ENCODE data around the gene ABHD16A. TPM values are rescaled to one million over a fixed set of nuclear protein-coding genes. Genes with fewer than 3 reads are reported as not detected.

Gene ABHD16A
- total RNA-seq, 1 donor from 2014 or later: 103 TPM

DNA sequence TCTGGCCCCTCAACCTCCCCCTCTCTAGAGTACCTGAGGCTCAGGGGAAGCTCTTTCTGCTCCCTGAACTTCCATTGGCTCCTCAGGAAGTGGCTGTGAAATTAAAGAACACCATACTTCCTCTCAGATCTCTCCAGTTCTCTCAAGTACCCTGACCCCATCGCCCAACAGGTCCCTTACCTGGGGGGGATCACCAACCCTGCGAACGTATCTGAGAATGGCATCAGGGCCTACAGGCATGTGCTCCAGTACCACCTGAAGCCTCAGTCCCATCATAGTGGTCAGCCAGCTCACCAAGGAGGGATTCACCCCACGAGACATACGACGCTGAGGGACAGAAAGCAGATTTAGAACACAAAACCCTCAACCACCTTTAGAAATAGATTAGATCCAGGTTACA is 62.5 kb downstream of the ABHD16A start:
- no peak for DNase-seq (ENCODE audit: low spot score)

DNA sequence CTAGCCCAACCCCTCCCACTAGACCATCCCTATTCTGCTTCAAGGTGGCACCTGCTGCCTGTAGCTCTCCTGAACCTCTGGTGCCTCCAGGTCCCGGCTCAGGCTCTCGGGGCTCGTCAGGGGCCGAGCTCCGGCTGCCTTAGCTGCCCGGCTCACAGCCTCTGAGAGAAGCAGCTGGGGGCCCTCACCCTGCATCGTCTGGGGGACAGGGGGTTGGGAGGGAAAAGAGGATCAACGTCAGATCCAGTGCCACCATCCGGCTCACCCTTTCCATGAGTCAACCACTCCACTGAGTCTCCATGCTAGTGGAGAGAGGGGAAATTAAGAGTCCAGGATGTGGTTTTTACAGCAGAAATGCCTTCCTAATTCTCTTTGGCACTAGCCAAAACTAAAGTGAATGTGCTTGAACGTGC is 63.7 kb downstream of the ABHD16A start:
- DNase-seq (ENCODE audit: low spot score): no peak

DNA sequence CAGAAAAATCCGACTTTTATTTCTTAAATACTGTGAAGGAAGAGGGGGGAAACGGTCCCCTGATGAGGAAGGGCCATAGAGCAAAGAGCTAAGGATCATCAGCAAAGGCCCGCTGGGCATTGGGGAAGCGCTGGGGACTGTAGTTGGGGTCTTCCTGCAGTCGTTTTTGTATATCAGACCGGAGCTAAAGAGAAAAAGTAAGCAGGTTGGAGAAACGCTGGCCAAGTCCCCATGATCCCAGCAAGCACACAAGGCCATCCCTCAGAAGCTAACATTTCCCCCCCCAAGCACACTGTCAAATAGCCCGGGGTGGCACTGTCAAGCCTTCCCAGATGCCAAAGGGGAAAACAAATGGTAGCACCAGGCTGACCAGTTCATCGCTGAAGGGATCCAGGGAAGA is 64.1 kb downstream of the ABHD16A start:
- DNase-seq (ENCODE audit: low spot score): no peak

Other genes starting within 250 kb of the ABHD16A start
- gene MICB, start 205.2 kb downstream of the ABHD16A start, total RNA-seq: 2.7 TPM
- gene MCCD1, start 174.4 kb downstream of the ABHD16A start, total RNA-seq: not detected
- 246 TPM for gene DDX39B, start 161.3 kb downstream of the ABHD16A start, total RNA-seq
- 4.1 TPM for gene ATP6V1G2, start 156.7 kb downstream of the ABHD16A start, total RNA-seq
- gene NFKBIL1, start 155.7 kb downstream of the ABHD16A start, total RNA-seq: 27.7 TPM
- 1.9 TPM for gene LTA, start 131.0 kb downstream of the ABHD16A start, total RNA-seq
- gene TNF, start 127.8 kb downstream of the ABHD16A start, total RNA-seq: 6.6 TPM
- 4.9 TPM for gene LTB, start 120.9 kb downstream of the ABHD16A start, total RNA-seq
- 18.4 TPM for gene LST1, start 117.0 kb downstream of the ABHD16A start, total RNA-seq
- not detected for gene NCR3, start 110.3 kb downstream of the ABHD16A start, total RNA-seq
- 26.8 TPM for gene AIF1, start 88.1 kb downstream of the ABHD16A start, total RNA-seq
- gene PRRC2A, start 82.6 kb downstream of the ABHD16A start, total RNA-seq: 162 TPM
- 288 TPM for gene BAG6, start 50.7 kb downstream of the ABHD16A start, total RNA-seq
- 2.2 TPM for gene APOM, start 47.4 kb downstream of the ABHD16A start, total RNA-seq
- gene C6orf47, start 42.5 kb downstream of the ABHD16A start, total RNA-seq: 30.5 TPM
- gene GPANK1, start 38.3 kb downstream of the ABHD16A start, total RNA-seq: 18.7 TPM
- gene CSNK2B, start 37.2 kb downstream of the ABHD16A start, total RNA-seq: 108 TPM
- gene LY6G5B, start 33.3 kb downstream of the ABHD16A start, total RNA-seq: 8.1 TPM
- gene LY6G5C, start 22.3 kb downstream of the ABHD16A start, total RNA-seq: 5.2 TPM
- not detected for gene LY6G6F, start 3.5 kb upstream of the ABHD16A start, total RNA-seq
- not detected for gene LY6G6D, start 12.0 kb upstream of the ABHD16A start, total RNA-seq
- not detected for gene LY6G6C, start 18.4 kb upstream of the ABHD16A start, total RNA-seq
- gene MPIG6B, start 20.0 kb upstream of the ABHD16A start, total RNA-seq: 0.37 TPM
- 130 TPM for gene DDAH2, start 26.0 kb upstream of the ABHD16A start, total RNA-seq
- 394 TPM for gene CLIC1, start 33.2 kb upstream of the ABHD16A start, total RNA-seq
- 19.7 TPM for gene MSH5, start 36.7 kb upstream of the ABHD16A start, total RNA-seq
- gene SAPCD1, start 59.3 kb upstream of the ABHD16A start, total RNA-seq: 2.7 TPM
- gene VWA7, start 74.0 kb upstream of the ABHD16A start, total RNA-seq: 18.5 TPM
- 49.7 TPM for gene VARS1, start 92.4 kb upstream of the ABHD16A start, total RNA-seq
- 32.5 TPM for gene LSM2, start 103.6 kb upstream of the ABHD16A start, total RNA-seq
- gene HSPA1L, start 112.0 kb upstream of the ABHD16A start, total RNA-seq: 2.8 TPM
- 347 TPM for gene HSPA1A, start 112.2 kb upstream of the ABHD16A start, total RNA-seq
- gene HSPA1B, start 124.4 kb upstream of the ABHD16A start, total RNA-seq: 277 TPM
- gene NEU1, start 159.5 kb upstream of the ABHD16A start, total RNA-seq: 91.2 TPM
- gene SLC44A4, start 175.7 kb upstream of the ABHD16A start, total RNA-seq: 457 TPM
- 63.4 TPM for gene EHMT2, start 194.4 kb upstream of the ABHD16A start, total RNA-seq
- gene ZBTB12, start 198.8 kb upstream of the ABHD16A start, total RNA-seq: 11.8 TPM
- gene C2, start 224.4 kb upstream of the ABHD16A start, total RNA-seq: 14.8 TPM
- 476 TPM for gene CFB, start 242.8 kb upstream of the ABHD16A start, total RNA-seq

All from mucosa of gallbladder (tissue), 1 donor.